HCT116 (cell line): ENCODE results near the gene RPP25.

Experiments used
- CTCF ChIP-seq, 3 experiments: fragments of 200-600 bp in 1 of 3; sonication (generic) in 1 of 3; IDR thresholded peaks in 2 of 3; conservative IDR thresholded peaks in 1 of 3; 2 replicates each; pipeline ENCODE4 v1.5.1; 2012 to 2017; ENCODE audit warnings: low read depth in 2 of 3, low read length in 2 of 3, antibody characterized with exemption in 1 of 3, borderline replicate concordance in 1 of 3, control low read depth in 1 of 3, mild to moderate bottlenecking in 1 of 3, mixed read lengths in 1 of 3, mixed run types in 1 of 3, moderate library complexity in 1 of 3; ENCODE audit not compliant: insufficient read depth in 1 of 3
- EZH2 ChIP-seq: fragments of 200-600 bp; sonication (generic); IDR thresholded peaks from 2 replicates; pipeline ENCODE4 v1.6.1; 2017; ENCODE audit warnings: antibody characterized with exemption, mixed run types
- POLR2A ChIP-seq: IDR thresholded peaks from 2 replicates; pipeline ENCODE4 v1.7.0; 2011; ENCODE audit warnings: borderline replicate concordance; ENCODE audit not compliant: insufficient read depth, insufficient read length; ENCODE audit errors: extremely low read depth

GRCh38 chr15:74951006-74951405 lies 5.6 kb downstream of the RPP25 start:
- TF ChIP-seq POLR2A: no peak
- TF ChIP-seq CTCF (IDR thresholded peaks at IDR 0.05 in 2 of 3, conservative IDR thresholded peaks at IDR 0.05 in 1 of 3; ENCODE audit: borderline replicate concordance in 1 of 3, insufficient read depth in 1 of 3, low read depth in 2 of 3, low read length in 2 of 3): no peak
- TF ChIP-seq EZH2: no peak
